GM12892 (cell line): ENCODE measurements around the gene SPPL2C.
"Not testable (repeated sequence)": the region's sequence is repeated elsewhere in the genome, so short reads cannot be mapped to it uniquely, and the experiment has no call there.

Experiments
- DNase-seq: peaks from one replicate; pipeline ENCODE4 v3.0.0; 2011; ENCODE audit not compliant: insufficient read length
- FAIRE-seq: peaks from 2 replicates; lab custom pipeline; 2011; peaks lifted over from hg19 to GRCh38; lab: Jason Lieb, UNC
- POLR2A ChIP-seq: IDR thresholded peaks from 2 replicates; pipeline ENCODE4 v1.6.1; 2011; ENCODE audit warnings: low read depth, low read length, control low read depth
- POLR2AphosphoS5 ChIP-seq: IDR thresholded peaks from 2 replicates; pipeline ENCODE4 v1.6.1; 2011; ENCODE audit warnings: low read depth, low read length, control low read depth
- TAF1 ChIP-seq: IDR thresholded peaks from 2 replicates; pipeline ENCODE4 v1.6.1; 2011; ENCODE audit warnings: low read depth, mild to moderate bottlenecking, control low read depth, low read length, borderline replicate concordance

SPPL2C gene

GRCh38 chr17:45855691-45856336 is 11.1 kb downstream of the SPPL2C start:
- DNase-seq (no peak), FAIRE-seq (no peak)
- TF ChIP-seq TAF1 (no peak), POLR2AphosphoS5 (no peak), POLR2A (no peak)

DNA sequence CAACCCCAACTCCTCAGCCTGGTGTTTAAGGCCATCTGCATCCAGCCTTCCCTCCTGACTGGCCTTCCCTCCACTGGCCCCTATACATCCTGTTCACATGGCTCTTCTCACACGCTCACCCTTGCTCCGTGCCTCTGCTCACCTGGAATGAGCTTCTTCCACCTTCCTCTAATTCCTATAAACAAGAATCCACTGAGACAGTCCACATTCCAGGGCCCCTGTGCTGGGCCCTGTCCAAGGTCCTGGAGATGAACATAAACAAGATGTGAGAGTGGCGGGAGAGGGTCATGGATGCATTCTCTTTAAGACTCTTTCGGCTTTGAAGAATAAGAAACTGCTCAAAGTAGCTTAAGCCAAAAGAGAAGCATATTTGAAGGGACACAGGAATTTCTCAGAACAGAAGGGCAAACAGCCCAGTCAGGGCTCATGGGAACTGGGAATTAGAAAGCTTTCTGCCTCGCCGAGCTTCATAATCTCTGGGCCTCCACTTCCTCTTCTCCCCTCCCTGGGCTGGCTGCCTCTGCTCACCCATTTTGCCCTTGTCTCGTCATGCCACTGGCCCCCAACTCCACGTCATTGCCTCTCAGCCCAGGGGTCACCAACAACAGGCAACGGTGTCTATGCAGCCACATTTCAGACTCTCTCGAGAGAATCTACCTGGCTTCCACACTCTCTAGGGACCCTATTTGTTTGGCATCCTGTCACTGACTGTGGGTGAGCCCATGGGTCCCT is 13.5 kb downstream of the SPPL2C start:
- TF ChIP-seq TAF1 = no peak
- TF ChIP-seq POLR2AphosphoS5 = no peak
- no peak for TF ChIP-seq POLR2A
- FAIRE-seq (no peak), DNase-seq (no peak)

- no peak for FAIRE-seq
- no peak for TF ChIP-seq POLR2A
- TF ChIP-seq POLR2AphosphoS5 = no peak
- TF ChIP-seq TAF1 = no peak
These were observed 16.5 kb downstream of the SPPL2C start for GRCh38 chr17:45861165-45861564.

DNA sequence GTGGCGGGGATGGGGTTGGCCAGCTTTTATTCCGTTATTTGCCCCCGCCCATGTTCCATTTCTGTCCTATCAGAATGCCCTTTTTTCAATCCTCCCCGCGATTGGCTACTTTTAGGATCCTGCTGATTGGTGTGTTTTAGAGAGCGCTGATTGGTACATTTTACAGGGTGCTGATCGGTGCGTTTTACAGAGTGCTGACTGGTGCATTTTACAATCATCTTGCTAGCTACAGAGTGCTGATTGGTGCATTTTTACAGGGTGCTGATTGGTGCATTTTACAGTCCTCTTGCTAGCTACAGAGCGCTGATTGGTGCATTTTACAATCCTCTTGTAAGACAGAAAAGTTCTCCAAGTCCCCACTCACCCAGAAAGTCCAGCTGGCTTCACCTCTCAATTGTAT is 17.4 kb downstream of the SPPL2C start:
- FAIRE-seq, DNase-seq: not testable (repeated sequence)

More at GRCh38 chr17:45861165-45861564, 16.5 kb downstream of the SPPL2C start:
- DNase-seq = no peak

GRCh38 chr17:45863857-45864654 is 19.4 kb downstream of the SPPL2C start:
- no peak for DNase-seq
- FAIRE-seq = no peak
- TF ChIP-seq TAF1 (no peak), POLR2AphosphoS5 (no peak), POLR2A (no peak)

DNA sequence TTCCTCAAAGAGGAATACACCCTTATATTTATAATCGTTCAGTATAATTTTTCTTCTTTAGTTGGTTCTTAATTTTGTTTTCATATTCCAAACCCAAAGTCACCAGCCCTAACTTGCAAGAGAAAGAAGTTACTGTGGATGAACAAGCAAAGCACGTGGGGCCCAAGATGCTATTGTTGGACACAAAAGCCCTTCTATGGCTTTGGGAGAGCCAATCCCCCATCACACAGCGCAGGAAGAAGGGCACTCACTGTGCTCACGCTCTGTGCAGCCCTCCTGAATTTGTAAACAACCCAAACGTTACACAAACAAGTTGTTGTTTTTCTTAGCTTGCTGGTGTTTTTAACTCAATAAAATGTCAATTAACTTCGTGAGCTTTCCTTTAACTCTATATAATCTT is 22.5 kb downstream of the SPPL2C start:
- DNase-seq (no peak), FAIRE-seq (no peak)
- no peak for TF ChIP-seq TAF1
- no peak for TF ChIP-seq POLR2A
- TF ChIP-seq POLR2AphosphoS5 = no peak

GRCh38 chr17:45867702-45868101 is 23.0 kb downstream of the SPPL2C start:
- DNase-seq (no peak), FAIRE-seq (no peak)
- TF ChIP-seq POLR2AphosphoS5 (no peak), POLR2A (no peak), TAF1 (no peak)

DNA sequence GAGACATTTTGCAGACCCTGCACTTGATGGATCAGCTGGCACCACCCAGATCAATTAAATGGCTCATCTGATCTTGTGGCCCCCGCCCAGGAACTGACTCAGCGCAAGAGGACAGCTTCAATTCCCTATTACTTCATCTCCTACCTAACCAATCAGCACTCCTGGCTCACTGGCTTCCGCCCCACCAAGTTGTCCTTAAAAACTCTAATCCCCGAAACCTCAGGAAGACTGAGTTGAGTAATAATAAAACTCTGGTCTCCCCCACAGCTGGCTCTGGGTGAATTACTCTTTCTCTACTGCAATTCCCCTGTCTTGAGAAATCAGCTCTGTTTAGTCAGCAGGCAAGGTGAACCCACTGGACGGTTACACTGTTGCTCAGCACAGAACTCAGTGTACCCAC is 23.6 kb downstream of the SPPL2C start:
- TF ChIP-seq TAF1 = no peak
- no peak for TF ChIP-seq POLR2A
- TF ChIP-seq POLR2AphosphoS5 = no peak
- DNase-seq (no peak), FAIRE-seq (no peak)

DNA sequence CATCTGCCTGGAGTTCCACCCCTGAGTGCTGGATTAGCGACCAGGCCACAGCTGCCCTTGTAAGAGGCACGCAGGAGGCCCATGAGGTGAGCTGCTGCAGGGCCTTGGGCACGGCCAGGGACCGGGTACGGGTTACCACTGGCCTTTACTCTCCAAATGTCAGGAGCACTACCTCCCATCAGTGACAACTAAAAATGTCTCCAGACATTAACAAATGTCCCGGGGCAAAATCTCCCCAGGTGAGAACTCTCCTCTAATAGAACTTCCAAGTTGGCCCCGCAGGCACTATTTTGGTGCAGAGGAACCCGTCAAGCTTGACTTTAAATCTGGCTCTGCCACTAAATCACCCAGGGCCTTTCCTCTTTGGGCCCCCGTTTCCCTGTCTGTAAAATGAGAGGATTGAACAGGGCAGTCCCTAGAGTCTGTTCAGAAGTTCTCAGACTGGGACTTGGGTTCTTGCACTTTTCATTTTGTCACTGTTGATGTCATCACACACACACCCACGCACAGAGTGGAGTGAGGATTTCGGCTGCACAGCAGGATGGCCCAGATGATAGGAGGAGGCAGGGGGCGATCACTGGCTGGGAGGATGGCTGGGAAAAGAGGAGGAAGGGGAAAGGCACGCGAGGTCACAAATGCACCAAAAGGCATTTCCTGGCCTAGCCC is 25.1 kb downstream of the SPPL2C start:
- FAIRE-seq (no peak), DNase-seq (no peak)

GRCh38 chr17:45870342-45870974 is 25.8 kb downstream of the SPPL2C start:
- FAIRE-seq = no peak
- DNase-seq = no peak
- no peak for TF ChIP-seq POLR2AphosphoS5
- no peak for TF ChIP-seq POLR2A
- TF ChIP-seq TAF1 = no peak

More for the DNA sequence above, 25.1 kb downstream of the SPPL2C start:
- TF ChIP-seq POLR2A (no peak), TAF1 (no peak), POLR2AphosphoS5 (no peak)

GRCh38 chr17:45871718-45872117 is 27.0 kb downstream of the SPPL2C start:
- TF ChIP-seq POLR2A = no peak
- TF ChIP-seq POLR2AphosphoS5 = no peak
- no peak for TF ChIP-seq TAF1
- no peak for FAIRE-seq
- no peak for DNase-seq
